ENCODE results near the gene TUSC2.

- TF ChIP-seq GABPA (IDR thresholded peaks at IDR 0.05; ENCODE audit: borderline replicate concordance, insufficient read depth, low read length) (no peak), FOSL1 (IDR thresholded peaks at IDR 0.05; ENCODE audit: insufficient read depth, low read depth, low read length) (no peak), TCF12 (IDR thresholded peaks at IDR 0.05; ENCODE audit: low read depth, low read length) (no peak), RFX5 (IDR thresholded peaks at IDR 0.05; ENCODE audit: borderline replicate concordance, low read depth, low read length) (no peak), EZH2 (IDR thresholded peaks at IDR 0.05; ENCODE audit: low read depth, low read length, severe bottlenecking) (no peak), HDAC6 (IDR thresholded peaks at IDR 0.05; ENCODE audit: low read depth, low read length) (no peak), CTCF (IDR thresholded peaks at IDR 0.05; ENCODE audit: control extremely low read depth in 1 of 3, insufficient read depth in 1 of 3, low read depth in 1 of 3, low read length in 3 of 3) (no peak), HDAC2 (IDR thresholded peaks at IDR 0.05; ENCODE audit: borderline replicate concordance in 1 of 2, low read depth in 2 of 2, low read length in 2 of 2) (no peak), CEBPB (IDR thresholded peaks at IDR 0.05; ENCODE audit: low read depth, low read length) (no peak)
- TF ChIP-seq, protein P1, sequence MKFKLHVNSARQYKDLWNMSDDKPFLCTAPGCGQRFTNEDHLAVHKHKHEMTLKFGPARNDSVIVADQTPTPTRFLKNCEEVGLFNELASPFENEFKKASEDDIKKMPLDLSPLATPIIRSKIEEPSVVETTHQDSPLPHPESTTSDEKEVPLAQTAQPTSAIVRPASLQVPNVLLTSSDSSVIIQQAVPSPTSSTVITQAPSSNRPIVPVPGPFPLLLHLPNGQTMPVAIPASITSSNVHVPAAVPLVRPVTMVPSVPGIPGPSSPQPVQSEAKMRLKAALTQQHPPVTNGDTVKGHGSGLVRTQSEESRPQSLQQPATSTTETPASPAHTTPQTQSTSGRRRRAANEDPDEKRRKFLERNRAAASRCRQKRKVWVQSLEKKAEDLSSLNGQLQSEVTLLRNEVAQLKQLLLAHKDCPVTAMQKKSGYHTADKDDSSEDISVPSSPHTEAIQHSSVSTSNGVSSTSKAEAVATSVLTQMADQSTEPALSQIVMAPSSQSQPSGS (IDR thresholded peaks at IDR 0.05; ENCODE audit: low read length): no peak
Observed at GRCh38 chr3:50318163-50318562, 9.9 kb downstream of the TUSC2 start.
